ENCODE measurements around the gene CPPED1.

DNA sequence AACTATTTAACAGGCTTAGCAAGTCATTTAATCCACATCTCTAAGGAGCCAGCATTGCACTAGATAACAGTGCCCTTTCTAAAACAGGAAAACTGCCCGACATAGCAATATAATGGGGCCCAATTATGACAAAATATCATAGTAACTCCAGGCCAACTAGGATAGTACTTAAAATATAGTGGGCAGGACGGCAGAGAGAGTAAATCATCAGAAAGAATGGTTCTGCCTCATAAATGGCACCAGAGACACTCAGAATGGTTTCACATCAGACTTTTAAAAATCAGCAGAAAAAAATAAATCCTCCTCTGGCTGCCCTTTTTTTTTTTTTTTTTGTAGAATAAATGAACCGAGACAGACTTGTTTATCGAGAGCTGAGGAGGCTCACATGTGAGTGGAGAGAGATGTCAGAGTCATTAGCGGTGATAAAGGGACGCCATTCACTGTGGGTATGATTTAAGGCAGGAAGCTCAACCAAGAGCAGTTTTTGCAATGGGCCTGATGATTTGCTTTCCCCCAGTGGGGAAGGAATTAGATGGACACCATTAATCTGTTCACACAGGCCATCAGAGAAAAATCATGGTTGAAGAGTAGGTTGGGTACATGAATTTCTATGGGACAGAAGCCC, 62.6 kb downstream of the CPPED1 start:
- TF ChIP-seq, protein P1, sequence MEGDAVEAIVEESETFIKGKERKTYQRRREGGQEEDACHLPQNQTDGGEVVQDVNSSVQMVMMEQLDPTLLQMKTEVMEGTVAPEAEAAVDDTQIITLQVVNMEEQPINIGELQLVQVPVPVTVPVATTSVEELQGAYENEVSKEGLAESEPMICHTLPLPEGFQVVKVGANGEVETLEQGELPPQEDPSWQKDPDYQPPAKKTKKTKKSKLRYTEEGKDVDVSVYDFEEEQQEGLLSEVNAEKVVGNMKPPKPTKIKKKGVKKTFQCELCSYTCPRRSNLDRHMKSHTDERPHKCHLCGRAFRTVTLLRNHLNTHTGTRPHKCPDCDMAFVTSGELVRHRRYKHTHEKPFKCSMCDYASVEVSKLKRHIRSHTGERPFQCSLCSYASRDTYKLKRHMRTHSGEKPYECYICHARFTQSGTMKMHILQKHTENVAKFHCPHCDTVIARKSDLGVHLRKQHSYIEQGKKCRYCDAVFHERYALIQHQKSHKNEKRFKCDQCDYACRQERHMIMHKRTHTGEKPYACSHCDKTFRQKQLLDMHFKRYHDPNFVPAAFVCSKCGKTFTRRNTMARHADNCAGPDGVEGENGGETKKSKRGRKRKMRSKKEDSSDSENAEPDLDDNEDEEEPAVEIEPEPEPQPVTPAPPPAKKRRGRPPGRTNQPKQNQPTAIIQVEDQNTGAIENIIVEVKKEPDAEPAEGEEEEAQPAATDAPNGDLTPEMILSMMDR (IDR thresholded peaks at IDR 0.05), result no peak
- no peak for TF ChIP-seq POLR2A (IDR thresholded peaks at IDR 0.05)
- TF ChIP-seq POLR2AphosphoS5 (IDR thresholded peaks at IDR 0.05), result no peak
- no peak for TF ChIP-seq EP300 (IDR thresholded peaks at IDR 0.05)

Data from gastroesophageal sphincter (tissue), 3 donors.